MCF 10A (cell line): ENCODE data around the gene EMP3. TPM values are rescaled to one million over a fixed set of nuclear protein-coding genes. Genes with fewer than 3 reads are reported as not detected.
"Not testable (repeated sequence)": the region's sequence is repeated elsewhere in the genome, so short reads cannot be mapped to it uniquely, and the experiment has no call there.

ENCODE experiments used
- BruUV-seq: library from RNA; stranded (reverse); fragments of 400-500 nt; replicated peaks from 2 replicates; lab custom pipeline; 2021; lab: Mats Ljungman, UMichigan
- CTCF ChIA-PET: fragments of 300-600 bp; sonication (Branson Sonifier 250); formaldehyde crosslinking; extraction: SDS; loops from one replicate; lab custom pipeline; 2021; ENCODE audit warnings: antibody characterized with exemption, inconsistent platforms; lab: Yijun Ruan, JAX
- POLR2A ChIA-PET: fragments of 300-600, 350-650 bp; sonication (Branson Sonifier 250); formaldehyde crosslinking; extraction: SDS; loops from one replicate; lab custom pipeline; 2020; ENCODE audit warnings: antibody characterized with exemption, inconsistent platforms; lab: Yijun Ruan, JAX
- DNase-seq: peaks from one replicate; pipeline ENCODE4 v3.0.0-alpha.2; 2018; ENCODE audit not compliant: unreplicated experiment
- H3K27ac Mint-ChIP-seq: one replicate; pipeline ENCODE4 v1.8.0; 2022; ENCODE audit warnings: mild to moderate bottlenecking, low read depth, mixed read lengths; ENCODE audit not compliant: unreplicated experiment
- H3K27me3 Mint-ChIP-seq: one replicate; pipeline ENCODE4 v1.8.0; 2022; ENCODE audit warnings: mixed read lengths; ENCODE audit not compliant: insufficient read depth, unreplicated experiment
- H3K36me3 Mint-ChIP-seq: one replicate; pipeline ENCODE4 v1.8.0; 2022; ENCODE audit warnings: mild to moderate bottlenecking, moderate library complexity, mixed read lengths; ENCODE audit not compliant: insufficient read depth, unreplicated experiment
- H3K4me1 Mint-ChIP-seq: one replicate; pipeline ENCODE4 v1.8.0; 2022; ENCODE audit warnings: mixed read lengths; ENCODE audit not compliant: insufficient read depth, unreplicated experiment
- H3K4me3 Mint-ChIP-seq: one replicate; pipeline ENCODE4 v1.8.0; 2022; ENCODE audit warnings: mild to moderate bottlenecking, moderate library complexity, mixed read lengths; ENCODE audit not compliant: unreplicated experiment
- H3K9me3 Mint-ChIP-seq: one replicate; pipeline ENCODE4 v1.8.0; 2022; ENCODE audit warnings: mixed read lengths; ENCODE audit not compliant: unreplicated experiment
- CTCF ChIP-seq: fragments of 200-600 bp; IDR thresholded peaks from one replicate; pipeline ENCODE4 v1.8.0; 2022; ENCODE audit warnings: antibody characterized with exemption, mild to moderate bottlenecking; ENCODE audit not compliant: unreplicated experiment
- intact Hi-C: fragments of 100-400 bp; cut with micrococcal nuclease; formaldehyde crosslinking; loops from 2 replicates; pipeline ENCODE4 v1.14.1; 2022
- total RNA-seq: library from RNA; stranded (reverse); gene quantifications from 2 replicates; pipeline ENCODE4 v1.2.3, GENCODE V29; 2022

The EMP3 gene
- total RNA-seq, 1 experiment from 2014 or later: 198 TPM

- Mint-ChIP-seq H3K27ac (no peak overlapping the region), H3K4me3 (no peak overlapping the region), H3K9me3 (peaks cover 19% of the 10 kb centered on the region), H3K4me1 (no peaks in the 10 kb centered on the region), H3K36me3 (no peaks in the 10 kb centered on the region), H3K27me3 (no peaks in the 10 kb centered on the region)
- no peak for DNase-seq
- POLR2A ChIA-PET: interaction anchor here (0.7 kb wide), 1 partner anchor 278 kb away, joined by 3 read pairs; no protein-coding TSS in a partner anchor
- intact Hi-C loops: no loop called here
- CTCF ChIA-PET: interaction anchor here (0.6 to 1.1 kb wide), 3 partner anchors 15 to 1208 kb away, joined by 3 to 5 read pairs (median 3); no protein-coding TSS in a partner anchor
- BruUV-seq: no TSS peak
- no peak for TF ChIP-seq CTCF
These were observed 37.6 kb upstream of the EMP3 start for GRCh38 chr19:48287748-48288147.

- peak; percentile 36 for DNase-seq
- Mint-ChIP-seq H3K4me3 (no peak overlapping the region), H3K4me1 (no peaks in the 10 kb centered on the region), H3K36me3 (no peaks in the 10 kb centered on the region), H3K27ac (no peak overlapping the region), H3K27me3 (no peaks in the 10 kb centered on the region), H3K9me3 (peaks cover 11% of the 10 kb centered on the region)
- no TSS peak for BruUV-seq
- ChIA-PET CTCF (interaction anchor here (0.5 to 6.7 kb wide), 6 partner anchors 11 to 447 kb away, joined by 3 to 65 read pairs (median 4); partner anchors contain the start of gene ZNF114), POLR2A (interaction anchor here (1.6 kb wide), 1 partner anchor 18 kb away, joined by 10 read pairs; no protein-coding TSS in a partner anchor)
- TF ChIP-seq CTCF: no peak
- intact Hi-C loops: no loop called here
These were observed 35.0 kb upstream of the EMP3 start for GRCh38 chr19:48290401-48290770.

- Mint-ChIP-seq H3K27ac (no peak overlapping the region), H3K9me3 (peaks cover 11% of the 10 kb centered on the region), H3K4me1 (no peaks in the 10 kb centered on the region), H3K36me3 (no peaks in the 10 kb centered on the region), H3K27me3 (peaks cover under 1% of the 10 kb centered on the region), H3K4me3 (peak overlapping the region; percentile 63)
- no TSS peak for BruUV-seq
- POLR2A ChIA-PET: interaction anchor here (1.6 kb wide), 1 partner anchor 18 kb away, joined by 10 read pairs; no protein-coding TSS in a partner anchor
- intact Hi-C loops: loop anchor here (1.0 kb wide), 2 partner anchors 20 to 24 kb away; no protein-coding TSS in a partner anchor
- CTCF ChIA-PET: interaction anchor here (0.5 to 6.7 kb wide), 10 partner anchors 11 to 998 kb away, joined by 3 to 65 read pairs (median 4); partner anchors contain the start of gene ZNF114
- peak; percentile 95 for TF ChIP-seq CTCF
- DNase-seq: peak; percentile 79
These were observed 34.4 kb upstream of the EMP3 start for GRCh38 chr19:48290771-48291488.

- H3K27me3 Mint-ChIP-seq, H3K4me1 Mint-ChIP-seq, H3K36me3 Mint-ChIP-seq, DNase-seq, BruUV-seq, H3K9me3 Mint-ChIP-seq, H3K27ac Mint-ChIP-seq: not testable (repeated sequence)
- ChIA-PET POLR2A (interaction anchor here (1.6 kb wide), 1 partner anchor 19 kb away, joined by 10 read pairs; no protein-coding TSS in a partner anchor), CTCF (interaction anchor here (0.6 to 6.7 kb wide), 11 partner anchors 12 to 998 kb away, joined by 3 to 65 read pairs (median 4); partner anchors contain the start of gene ZNF114)
- intact Hi-C loops: loop anchor here (1.0 kb wide), 2 partner anchors 20 to 24 kb away; no protein-coding TSS in a partner anchor
- H3K4me3 Mint-ChIP-seq: peak overlapping the region; percentile 63
These were observed 33.9 kb upstream of the EMP3 start for GRCh38 chr19:48291489-48291815.
